GM19468 (cell line): ENCODE measurements around the gene CADM4.
"Not testable (repeated sequence)": the region's sequence is repeated elsewhere in the genome, so short reads cannot be mapped to it uniquely, and the experiment has no call there.

Experiments used
- ATAC-seq: cut with Tn5 transposase; IDR thresholded peaks from one replicate; pipeline ENCODE4 v1.9.1; 2021; ENCODE audit warnings: mild to moderate bottlenecking, moderate library complexity, moderate number of reproducible peaks; ENCODE audit not compliant: unreplicated experiment; ENCODE audit errors: extremely low read depth

CADM4 gene

DNA sequence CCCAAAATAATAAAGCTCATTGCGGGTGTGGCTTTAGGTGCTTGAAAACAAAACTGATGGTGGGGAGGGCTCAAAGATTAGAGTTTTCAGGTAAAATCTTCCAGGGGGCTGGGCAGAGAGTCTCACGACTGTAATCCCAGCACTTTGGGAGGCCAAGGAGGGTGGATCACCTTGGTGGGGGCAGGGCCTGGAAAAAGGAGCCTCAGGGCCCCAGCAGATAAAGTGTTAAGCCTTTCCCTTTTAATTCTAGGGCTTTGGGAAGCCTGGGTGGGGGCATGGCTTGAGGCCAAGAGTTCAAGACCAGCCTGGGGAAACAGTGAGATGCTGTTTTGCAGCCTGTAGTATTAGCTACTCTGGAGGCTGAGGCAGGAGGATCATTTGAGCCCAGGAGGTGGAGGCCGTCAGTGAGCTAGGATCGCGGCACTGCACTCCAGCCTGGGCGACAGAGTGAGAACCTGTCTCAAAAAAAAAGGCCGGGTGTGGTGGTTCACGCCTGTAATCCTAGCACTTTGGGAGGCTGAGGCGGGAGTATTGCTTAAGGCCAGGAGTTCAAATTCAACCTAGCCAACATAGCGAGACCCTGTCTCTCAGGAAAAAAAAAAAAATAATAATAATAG, 45.5 kb downstream of the CADM4 start:
- ATAC-seq, result no peak

DNA sequence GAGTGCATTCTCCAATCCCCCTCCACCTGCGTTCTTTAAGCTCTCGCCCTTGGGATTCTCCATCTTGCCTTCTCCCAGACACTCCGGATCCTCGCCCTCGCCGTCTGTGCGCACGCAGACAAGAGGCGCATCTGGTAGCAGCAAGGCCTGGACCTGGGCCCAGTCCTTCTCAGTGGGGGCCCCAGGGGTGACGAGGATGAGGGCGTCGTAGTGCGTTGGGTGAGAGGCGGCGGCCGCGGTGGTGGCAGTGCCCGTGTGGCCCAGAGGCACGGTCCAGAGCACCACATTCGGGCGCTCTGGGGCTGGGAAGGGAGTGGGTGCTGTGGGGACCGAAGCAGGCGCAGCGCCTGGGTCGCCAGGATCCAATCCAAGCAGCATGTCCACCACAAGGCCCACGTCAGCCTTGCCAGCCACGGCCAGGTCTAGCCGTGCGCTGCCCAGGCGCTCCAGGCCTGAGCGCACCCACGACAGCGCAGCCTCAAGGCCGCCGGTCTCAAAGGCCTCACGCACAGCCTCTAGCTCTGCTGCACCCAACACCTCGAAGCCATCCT, 46.8 kb downstream of the CADM4 start:
- no peak for ATAC-seq

DNA sequence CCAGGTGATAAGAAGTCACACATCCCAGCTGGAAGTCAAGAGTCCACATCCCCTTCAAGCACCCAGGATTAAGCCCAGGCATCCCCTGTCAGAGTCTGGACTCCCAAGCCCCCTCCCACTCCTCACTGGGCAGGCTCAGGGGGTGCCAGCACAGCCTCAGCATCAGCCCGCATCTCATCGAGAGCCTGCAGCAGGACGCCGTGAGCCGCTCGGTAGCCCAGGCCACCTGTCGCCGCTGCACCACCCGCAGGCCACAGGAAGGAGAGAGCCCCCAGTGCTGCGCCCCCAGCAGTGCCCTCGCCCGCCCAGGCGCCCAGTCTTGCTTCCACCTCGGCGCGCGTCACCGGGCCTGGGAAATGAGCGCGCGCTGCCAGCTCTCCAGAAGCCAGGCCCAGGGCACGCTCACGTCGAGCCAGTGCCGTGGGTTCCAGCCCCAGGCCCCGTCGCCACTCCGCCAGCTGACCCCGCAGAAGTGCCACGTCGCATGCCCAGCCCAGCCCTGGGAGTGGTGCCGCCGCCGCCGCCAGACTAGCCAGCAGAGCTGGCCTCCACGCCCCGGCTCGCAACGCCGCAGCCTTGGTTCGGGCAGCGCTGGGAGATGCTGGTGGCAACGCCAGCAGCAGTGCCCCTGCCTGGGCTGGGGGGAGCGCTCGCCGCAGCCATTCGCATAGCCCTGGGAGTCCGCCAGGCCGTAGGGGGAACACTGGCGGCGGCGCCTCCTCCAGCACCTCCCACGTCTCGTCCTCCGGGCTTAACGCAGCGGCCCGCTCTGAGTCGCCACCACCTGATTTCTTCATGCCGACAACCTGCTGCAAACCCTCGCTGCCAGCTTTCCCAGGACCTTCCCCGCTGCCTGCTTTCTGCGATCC, 47.5 kb downstream of the CADM4 start:
- ATAC-seq, result no peak

DNA sequence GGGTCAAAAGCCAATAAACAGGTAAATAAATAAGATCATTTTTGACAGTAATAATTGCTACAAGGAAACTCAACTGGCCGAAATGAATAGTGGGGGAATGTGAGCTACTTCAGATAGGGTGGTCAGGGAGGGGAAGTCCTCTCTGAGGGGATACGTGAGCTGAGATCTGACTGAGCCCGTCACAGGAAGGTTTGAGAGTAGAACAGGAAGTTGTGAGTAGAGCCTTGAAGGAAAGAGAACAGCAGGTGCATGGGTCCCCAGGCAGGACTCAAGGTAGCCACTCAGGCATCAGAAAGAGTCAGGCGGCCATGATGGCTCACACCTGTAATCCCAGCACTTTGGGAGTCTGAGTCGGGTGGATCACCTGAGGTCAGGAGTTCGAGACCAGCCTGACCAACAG, 50.0 kb downstream of the CADM4 start:
- ATAC-seq, result no peak

DNA sequence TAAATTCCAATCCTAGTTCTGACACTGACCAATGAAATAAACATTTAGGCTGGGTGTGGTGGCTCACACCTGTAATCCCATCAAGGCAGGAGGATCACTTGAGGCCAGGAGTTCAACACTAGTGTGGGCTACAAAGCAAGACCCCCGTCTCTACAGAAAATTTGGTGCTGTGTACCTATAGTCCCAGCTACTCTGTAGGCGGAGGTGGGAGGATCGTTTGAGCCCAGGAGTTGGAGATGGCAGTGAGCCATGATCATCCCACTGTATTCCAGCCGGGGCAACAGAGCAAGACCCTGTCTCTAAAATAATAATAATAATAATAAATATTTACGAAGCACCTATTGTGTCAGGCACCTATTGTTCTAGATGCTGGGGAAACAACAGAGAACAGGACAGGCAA, 50.4 kb downstream of the CADM4 start:
- ATAC-seq, result no peak

DNA sequence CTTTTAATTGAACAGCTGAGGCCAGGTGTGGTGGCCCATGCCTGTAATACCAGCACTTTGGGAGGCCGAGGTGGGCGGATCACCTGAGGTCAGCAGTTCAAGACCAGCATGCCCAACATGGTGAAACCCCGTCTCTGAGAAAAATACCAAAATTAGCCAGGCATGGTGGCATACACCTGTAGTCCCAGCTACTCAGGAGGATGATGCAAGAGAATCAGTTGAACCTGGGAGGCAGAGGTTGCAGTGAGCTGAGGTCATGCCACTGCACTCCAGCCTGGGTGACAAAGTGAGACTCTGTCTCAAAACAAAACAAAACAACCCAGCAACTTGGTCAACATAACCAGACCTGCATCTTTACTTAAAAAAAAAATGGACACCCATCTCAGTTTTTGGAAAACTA, 52.6 kb downstream of the CADM4 start:
- ATAC-seq, result not testable (repeated sequence)

DNA sequence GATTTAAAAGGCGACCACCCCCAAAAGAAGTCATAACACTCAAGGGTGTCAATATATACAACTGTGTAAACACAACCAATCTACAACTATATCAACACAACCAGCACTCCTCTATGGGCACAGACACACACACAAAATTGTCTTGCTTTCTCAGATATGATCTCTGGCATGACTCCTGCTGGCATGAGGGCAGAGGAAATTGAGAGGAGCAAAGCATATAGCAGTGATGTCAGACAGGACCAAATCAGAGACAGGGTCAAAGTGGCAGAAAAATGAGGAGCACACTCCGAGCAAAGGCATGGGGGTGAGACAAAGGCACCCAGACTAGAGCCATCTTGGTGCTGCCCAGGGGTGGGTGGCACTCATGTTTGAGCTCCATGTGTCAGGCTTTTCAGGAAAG, 53.3 kb downstream of the CADM4 start:
- ATAC-seq, result no peak

DNA sequence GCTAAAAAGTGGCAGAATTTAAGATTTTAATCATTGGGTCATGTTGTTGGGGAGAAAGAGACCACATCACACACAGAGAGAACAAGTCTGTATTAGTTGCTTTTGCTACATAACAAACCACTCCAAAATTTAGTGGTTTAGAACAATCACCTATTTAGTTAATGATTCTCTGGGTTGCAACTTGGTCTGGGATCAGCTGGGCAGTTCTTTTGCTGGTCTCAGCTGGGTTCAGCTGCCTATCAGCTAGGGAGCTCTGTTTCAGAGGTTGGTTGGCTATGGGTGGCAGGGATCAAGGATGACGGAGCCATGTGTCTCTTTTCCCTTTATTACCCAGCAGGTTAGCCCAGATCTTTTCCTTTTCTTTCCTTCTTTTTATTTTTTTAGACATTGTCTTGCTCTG, 55.2 kb downstream of the CADM4 start:
- ATAC-seq, result no peak

DNA sequence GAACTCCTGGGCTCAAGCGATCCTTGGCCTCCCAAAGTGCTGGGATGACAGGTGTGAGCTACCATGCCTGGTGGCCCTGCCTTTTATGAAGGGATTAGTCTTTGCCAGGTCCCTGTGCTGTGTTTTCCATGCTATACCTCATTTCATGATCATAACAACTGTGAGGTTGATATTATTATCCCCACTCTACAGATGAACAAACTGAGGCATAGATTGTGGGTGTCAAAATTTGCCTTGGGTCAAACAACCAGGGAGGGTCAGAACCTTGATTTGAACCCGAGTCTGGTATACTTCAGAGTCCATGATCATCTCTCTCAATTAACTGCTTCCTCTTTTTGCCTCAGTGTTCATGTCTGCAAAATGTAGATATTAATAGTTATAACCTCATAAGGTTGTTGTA, 57.2 kb downstream of the CADM4 start:
- ATAC-seq, result no peak

DNA sequence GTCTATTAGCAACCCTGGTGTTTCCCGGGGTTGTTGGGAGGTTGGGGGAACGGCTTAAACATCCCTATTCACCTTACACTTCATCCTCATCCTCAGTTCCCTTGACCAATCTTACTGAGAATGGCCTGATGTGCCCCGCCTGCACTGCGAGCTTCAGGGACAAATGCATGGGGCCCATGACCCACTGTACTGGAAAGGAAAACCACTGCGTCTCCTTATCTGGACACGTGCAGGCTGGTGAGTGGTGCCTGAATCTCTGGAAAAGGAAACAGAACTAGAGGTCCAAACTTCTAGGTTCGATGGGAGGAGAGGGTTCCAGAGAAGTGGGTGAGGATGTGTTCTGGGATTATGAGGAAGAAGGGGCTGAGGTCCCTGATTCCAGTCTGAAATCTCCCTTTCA, 58.2 kb downstream of the CADM4 start:
- ATAC-seq, result no peak

DNA sequence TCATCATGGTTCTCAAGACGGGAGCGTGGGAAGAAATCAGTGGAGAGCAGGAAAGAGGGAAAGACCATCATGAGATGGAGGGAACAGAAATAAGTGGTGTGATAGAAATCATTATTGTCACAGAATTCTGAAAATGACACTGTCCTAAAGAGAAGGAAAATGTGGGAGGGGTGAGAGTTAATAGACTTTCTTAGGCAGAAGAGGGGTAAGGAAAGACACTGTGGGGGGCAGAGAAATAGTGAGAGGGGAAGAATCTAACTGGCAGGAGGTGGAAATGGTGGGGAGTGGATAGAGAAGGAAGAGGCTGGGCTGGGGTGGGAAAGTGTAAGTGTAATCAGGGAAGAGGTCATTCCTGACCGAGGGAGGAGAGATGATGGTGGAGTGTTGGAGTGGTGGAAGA, 60.9 kb downstream of the CADM4 start:
- no peak for ATAC-seq

DNA sequence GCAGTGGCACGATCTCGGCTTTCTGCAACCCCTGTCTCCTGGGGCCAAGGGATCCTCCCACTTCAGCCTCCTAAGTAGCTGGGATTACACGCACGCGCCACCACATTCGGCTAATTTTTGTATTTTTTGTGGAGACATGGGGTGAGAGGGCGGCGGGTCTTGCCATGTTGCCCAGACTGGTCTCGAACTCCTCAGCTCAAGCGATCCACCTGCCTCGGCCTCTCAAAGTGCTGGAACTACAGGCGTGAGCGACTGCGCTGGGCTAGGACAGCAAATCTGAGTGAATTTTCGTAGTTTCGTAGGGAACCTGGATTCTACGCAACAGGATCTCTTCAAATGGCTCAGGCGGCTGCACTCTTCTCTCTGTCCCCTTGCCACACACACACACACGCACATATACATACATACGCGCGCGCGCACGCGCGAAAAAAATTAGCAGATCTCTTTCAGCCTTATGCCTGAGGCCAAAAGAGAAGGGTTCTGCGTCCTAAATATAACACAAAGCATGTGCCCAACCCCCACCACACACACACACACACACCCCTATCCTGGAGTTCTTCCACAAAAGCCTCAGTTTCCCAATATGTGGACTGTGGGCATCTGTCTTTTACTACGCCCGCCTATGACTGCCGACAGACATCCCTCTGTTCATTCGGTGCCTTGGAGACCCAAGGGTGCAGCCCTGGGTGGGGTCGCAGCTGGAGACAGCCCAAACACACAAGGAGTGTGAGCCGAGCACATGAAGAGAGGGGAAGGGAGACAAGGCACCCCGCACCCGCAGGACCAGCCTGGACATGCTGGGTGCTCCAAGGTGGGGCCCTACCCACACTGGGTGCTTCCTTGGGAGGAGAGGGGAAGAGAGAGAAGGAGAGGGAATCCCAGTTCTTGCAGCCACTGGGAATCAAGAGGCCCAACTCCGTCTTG, 63.4 kb downstream of the CADM4 start:
- ATAC-seq, result no peak

DNA sequence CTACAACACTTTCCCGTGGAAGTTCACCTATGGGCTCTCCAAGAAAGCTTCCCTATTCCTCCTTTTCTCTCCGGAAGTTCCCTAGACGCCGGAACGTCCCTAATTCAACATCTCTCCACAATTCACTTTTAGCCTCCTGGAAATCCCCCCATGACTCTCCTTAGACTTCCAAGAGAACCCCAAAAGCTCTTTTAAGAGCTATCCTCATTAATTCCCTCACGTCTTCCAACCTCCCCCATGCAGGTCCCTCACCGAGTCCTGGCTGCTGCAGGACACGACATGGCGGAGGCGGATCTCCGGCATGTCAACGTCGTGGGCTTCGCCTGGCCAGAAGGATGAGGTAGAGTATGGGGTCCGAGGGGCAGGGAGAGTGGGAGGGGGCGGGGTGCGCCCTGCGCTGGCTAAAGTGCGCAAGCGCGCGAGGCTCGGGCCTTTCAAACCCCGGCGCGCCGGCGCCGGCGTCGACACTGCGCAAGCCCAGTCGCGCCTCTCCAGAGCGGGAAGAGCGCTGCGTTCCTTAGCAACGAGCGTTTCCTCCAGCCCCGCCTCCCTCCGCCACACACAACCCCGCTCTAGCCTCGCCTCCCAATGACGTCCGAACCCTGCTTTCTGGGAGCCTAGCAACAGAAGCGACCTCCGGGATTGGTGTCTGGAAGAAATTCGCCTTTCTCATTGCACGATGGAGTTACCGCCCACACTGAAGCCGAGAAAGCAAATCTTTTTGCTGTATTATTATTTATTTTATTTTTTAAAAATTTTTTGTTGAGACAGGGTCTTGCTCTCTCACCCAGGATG, 64.3 kb downstream of the CADM4 start, which contains the start of the genes PINLYP and XRCC1:
Gene PINLYP (plus strand): TSS at position 646 of the 795 bp plus-strand sequence. CDS start 1,391 bp downstream, outside the sequence.
Gene XRCC1 (minus strand): TSS at position 372 of the 795 bp plus-strand sequence. CDS start 69 bp downstream, at position 303.
- peak; percentile 88 for ATAC-seq

DNA sequence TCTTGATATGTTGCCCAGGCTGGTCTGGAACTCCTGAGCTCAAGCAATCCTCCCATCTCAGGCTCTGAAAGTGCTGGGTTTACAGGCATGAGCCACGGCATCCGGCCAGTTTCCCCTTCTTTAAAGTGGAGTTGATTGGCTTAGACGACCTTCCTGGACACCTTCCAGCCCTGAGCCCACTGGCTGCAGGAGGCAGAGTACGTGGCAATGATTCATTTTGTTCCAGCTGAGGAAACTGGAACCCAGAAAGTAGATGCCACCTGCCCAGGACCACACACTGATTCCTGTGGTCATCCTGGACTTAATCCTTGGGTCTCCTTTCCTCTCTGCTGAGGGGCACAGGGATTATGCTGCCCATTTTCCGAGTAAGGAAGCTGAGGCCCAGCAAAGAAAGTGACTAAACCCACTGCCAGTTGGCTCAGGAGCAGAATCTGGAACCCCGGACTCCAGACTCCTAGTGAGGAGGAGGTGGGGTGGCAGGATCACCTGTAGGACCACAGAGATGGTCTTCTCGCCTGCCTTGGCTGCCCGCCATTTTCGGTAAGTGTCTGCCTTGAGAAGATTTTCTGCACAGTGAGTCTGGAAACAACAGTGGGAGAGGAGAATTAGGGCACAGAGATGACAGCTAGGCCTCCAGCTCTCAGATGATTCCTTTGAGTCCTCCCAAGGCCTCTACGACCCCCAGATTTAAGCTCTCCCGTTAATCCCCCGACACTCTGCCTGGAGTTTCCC, 65.1 kb downstream of the CADM4 start:
- no peak for ATAC-seq
